ENCODE results near the gene PTGES3L.

- TF ChIP-seq REST (IDR thresholded peaks at IDR 0.05; ENCODE audit: insufficient read depth in 1 of 2, low read depth in 2 of 2, low read length in 2 of 2), result no peak
- no peak for TF ChIP-seq POLR2AphosphoS5 (IDR thresholded peaks at IDR 0.05; ENCODE audit: low read depth, low read length)
- TF ChIP-seq TAF1 (IDR thresholded peaks at IDR 0.05; ENCODE audit: borderline replicate concordance, insufficient read depth, low read length), result no peak
These were observed 50.4 kb downstream of the PTGES3L start for GRCh38 chr17:42929497-42929844.
